ENCODE data around the gene BLVRB. TPM values are rescaled to one million over a fixed set of nuclear protein-coding genes. Genes with fewer than 3 reads are reported as not detected.

The BLVRB gene
- total and polyA plus RNA-seq, 2 of the 8 experiments (the other 6 are each of a cell fraction or from before 2014, with no cell fraction given) = 28.7 to 182 TPM

DNA sequence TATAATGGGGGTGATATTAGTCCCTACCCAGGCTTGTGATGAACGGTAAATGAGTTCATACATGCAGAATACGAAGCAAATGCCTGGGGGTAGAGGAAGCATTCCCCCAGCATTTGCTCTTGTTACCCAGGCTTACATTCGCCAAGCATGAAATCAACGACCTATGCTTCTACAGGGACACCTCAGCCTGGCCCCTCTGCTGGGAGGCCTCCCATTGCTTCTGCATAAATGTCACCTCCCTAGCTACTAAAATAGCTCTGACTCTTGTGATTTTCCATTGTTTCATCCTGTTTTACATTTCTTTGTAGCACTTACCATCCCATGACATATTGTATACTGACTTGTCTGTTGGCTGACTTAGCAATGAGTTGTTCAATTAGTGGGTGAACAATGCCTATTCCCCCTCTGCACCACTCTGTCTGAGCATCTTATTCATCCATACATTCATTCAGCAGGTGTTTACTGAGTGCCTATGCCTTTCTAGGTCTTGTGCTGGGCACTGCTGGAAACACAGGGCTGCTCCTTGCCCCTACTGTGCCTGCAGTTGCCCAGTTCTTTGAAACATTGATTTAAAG lies 48.3 kb upstream of the BLVRB start:
- Histone ChIP-seq H3K18ac (ENCODE audit: extremely low read depth, low read length) (no peak overlapping the region), H3K4me2 (ENCODE audit: insufficient read depth in 1 of 2, low read depth in 2 of 2, low read length in 2 of 2) (no peak overlapping the region; a peak in 1 of 4 replicates), H4K8ac (ENCODE audit: extremely low read depth, insufficient read depth, low read length) (no peak overlapping the region), H3K23ac (ENCODE audit: insufficient read length) (no peak overlapping the region), H4K20me1 (replicated peaks in 1 of 2; ENCODE audit: control insufficient read depth in 1 of 2, insufficient read depth in 2 of 2, low read length in 2 of 2) (peaks cover 0 to 5% of the 10 kb centered on the region in 2 experiments), H4K5ac (ENCODE audit: insufficient read length, low read depth, low read length) (no peak overlapping the region), H2BK5ac (ENCODE audit: low read depth, low read length) (no peak overlapping the region), H3K27ac (ENCODE audit: low read depth, low read length) (no peak overlapping the region), H2BK120ac (replicated peaks; ENCODE audit: low read depth, low read length) (no peak overlapping the region), H3K4me3 (ENCODE audit: extremely low read depth in 1 of 4, insufficient read depth in 2 of 4, low read depth in 3 of 4, low read length in 4 of 4) (no peak overlapping the region), H2BK20ac (ENCODE audit: low read length) (no peak overlapping the region), H4K91ac (replicated peaks; ENCODE audit: insufficient read length, low read length) (no peak overlapping the region), H3K4ac (replicated peaks; ENCODE audit: insufficient read length, low read depth, low read length) (no peak overlapping the region), H3K9me3 (ENCODE audit: insufficient read depth in 2 of 2, low read depth in 1 of 2, low read length in 1 of 2) (peaks cover 0 to 5% of the 10 kb centered on the region in 2 experiments; a peak in 2 of 4 replicates), H3K4me1 (replicated peaks in 1 of 4; ENCODE audit: control insufficient read depth in 3 of 4, insufficient read depth in 4 of 4, low read length in 3 of 4) (peaks cover 0 to 4% (median 2%) of the 10 kb centered on the region in 4 experiments; a peak in 2 of 7 replicates), H3K9ac (replicated peaks in 1 of 4; ENCODE audit: extremely low read depth in 1 of 4, low read depth in 3 of 4, low read length in 3 of 4) (no peak overlapping the region), H2AK5ac (ENCODE audit: low read depth, low read length) (no peak overlapping the region; the same call in 1 of the 2 replicates), H3K27me3 (replicated peaks in 1 of 4; ENCODE audit: control insufficient read depth in 3 of 4, extremely low read depth in 1 of 4, insufficient read depth in 3 of 4, low read length in 3 of 4) (peaks cover 30 to 61% (median 50%) of the 10 kb centered on the region in 4 experiments), H3K23me2 (ENCODE audit: low read depth, low read length) (peaks cover 8% of the 10 kb centered on the region), H2BK12ac (ENCODE audit: low read depth, low read length) (no peak overlapping the region), H2AFZ (ENCODE audit: low read length) (no peak overlapping the region), H3K56ac (replicated peaks; ENCODE audit: insufficient read length, low read depth, low read length) (no peak overlapping the region), H3K79me2 (ENCODE audit: control insufficient read depth in 1 of 2, insufficient read depth in 2 of 2, low read length in 2 of 2) (no peaks in the 10 kb centered on the region), H3K14ac (ENCODE audit: insufficient read length) (no peak overlapping the region), H3K79me1 (ENCODE audit: low read depth, low read length) (no peaks in the 10 kb centered on the region), H3K36me3 (ENCODE audit: control insufficient read depth in 2 of 4, insufficient read depth in 4 of 4, low read length in 3 of 4) (peaks cover 0 to 4% (median 0%) of the 10 kb centered on the region in 4 experiments; a peak in 1 of 8 replicates), H2BK15ac (ENCODE audit: low read length) (no peak overlapping the region)
- ChIA-PET CTCF (ENCODE audit: partially characterized antibody) (interaction anchor here (1.7 to 2.4 kb wide), 5 partner anchors 10 to 49 kb away, joined by 7 to 11 read pairs (median 9); partner anchors contain the start of gene BLVRB), POLR2A (ENCODE audit: partially characterized antibody) (interaction anchor here (0.9 to 1.3 kb wide), 2 partner anchors 9 to 133 kb away, joined by 3 read pairs; no protein-coding TSS in a partner anchor)
- FAIRE-seq (no peak), DNase-seq (ENCODE audit: low read depth in 1 of 2, low spot score in 2 of 2) (no peak)
- whole genome bisulfite sequencing, 2 experiments (ENCODE audit: extremely low coverage in 1 of 2, insufficient coverage in 1 of 2, insufficient read length in 1 of 2, insufficient replicate concordance in 2 of 2, low coverage in 1 of 2, low lambda C conversion rate in 2 of 2, missing lambda C conversion rate in 1 of 2) = 81% methylated on average over 4 of the region's 4 CpGs; no CpG with 5 or more reads in 1 of the 2 experiments
- TF ChIP-seq KDM1A (IDR thresholded peaks at IDR 0.05; ENCODE audit: borderline replicate concordance, low read length) (no peak), KDM4A (IDR thresholded peaks at IDR 0.05; ENCODE audit: low read depth, low read length, severe bottlenecking) (no peak), KDM5A (IDR thresholded peaks at IDR 0.05; ENCODE audit: low read length) (no peak)

Measured in H1 (cell line).